HG03064 (cell line): ENCODE results near the gene ZNF385B.
A peak's percentile ranks its signal among the peaks of the same experiment; 100 is the strongest.

Source experiments
- ATAC-seq: cut with Tn5 transposase; IDR thresholded peaks from one replicate; pipeline ENCODE4 v1.9.1; 2021; ENCODE audit warnings: low read depth; ENCODE audit not compliant: unreplicated experiment

The ZNF385B gene

GRCh38 chr2:179422037-179422643, 439.3 kb downstream of the ZNF385B start:
- ATAC-seq: peak; percentile 73

DNA sequence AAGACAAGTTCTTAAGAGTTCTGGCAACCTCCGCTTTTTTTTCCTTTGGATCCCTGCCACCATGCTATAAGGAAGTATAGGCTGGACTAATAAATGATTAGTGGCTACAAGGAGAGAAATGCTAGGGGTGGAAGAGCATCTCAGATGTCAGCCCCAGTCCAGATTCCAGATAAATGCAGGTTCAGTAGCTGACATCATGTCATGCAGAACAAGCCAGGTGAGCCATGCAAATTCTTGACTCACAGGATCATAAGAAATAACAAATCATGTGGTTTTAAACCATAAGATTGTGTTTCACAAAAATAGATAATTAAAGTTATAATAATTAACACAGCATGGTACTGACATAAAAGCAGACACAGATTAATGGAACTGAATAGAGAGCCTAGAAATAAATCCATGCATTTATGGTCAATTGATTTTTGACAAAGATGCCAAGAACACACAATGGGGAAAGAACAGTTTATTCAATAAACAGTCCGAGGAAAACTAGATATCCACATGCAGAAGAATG, 443.9 kb downstream of the ZNF385B start:
- ATAC-seq: no peak

DNA sequence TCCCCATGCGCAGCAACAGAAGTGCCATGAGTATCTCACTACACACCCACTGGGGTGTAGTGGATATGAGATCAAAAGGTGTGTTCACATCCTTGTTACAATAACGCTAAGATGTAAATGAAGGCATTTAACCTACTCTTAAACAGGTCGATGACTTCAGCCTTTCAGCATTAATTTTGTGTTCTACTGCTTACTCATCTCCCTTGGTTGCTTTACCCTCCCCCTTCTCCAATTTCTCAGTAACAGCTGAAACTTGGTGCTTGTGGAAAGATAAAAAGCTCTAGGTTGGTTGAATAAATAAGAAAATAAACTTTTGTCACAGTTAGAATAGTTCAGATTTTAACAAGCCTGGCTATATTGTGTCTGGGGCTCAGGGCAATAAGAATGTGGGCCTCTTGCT, 449.3 kb downstream of the ZNF385B start:
- no peak for ATAC-seq

GRCh38 chr2:179410552-179411356, 450.7 kb downstream of the ZNF385B start:
- ATAC-seq: no peak

DNA sequence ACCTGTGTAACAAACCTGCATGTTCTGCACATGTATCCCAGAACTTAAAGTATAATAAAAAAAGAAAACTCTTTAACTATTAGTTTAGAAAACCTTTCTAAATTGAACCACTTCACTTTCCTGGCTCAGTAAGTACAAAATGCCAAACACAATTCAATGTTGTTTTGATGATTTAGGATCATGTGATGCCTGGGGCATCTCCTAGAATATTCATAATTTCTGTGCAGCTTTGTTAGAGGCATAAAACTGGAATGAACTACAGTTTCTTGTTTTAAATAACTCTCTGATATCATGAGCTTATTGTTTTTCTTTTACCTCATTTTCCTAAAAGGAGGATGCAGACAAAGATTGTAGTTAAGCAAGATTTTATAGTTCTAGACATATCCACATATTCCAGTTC, 457.8 kb downstream of the ZNF385B start:
- ATAC-seq: no peak

DNA sequence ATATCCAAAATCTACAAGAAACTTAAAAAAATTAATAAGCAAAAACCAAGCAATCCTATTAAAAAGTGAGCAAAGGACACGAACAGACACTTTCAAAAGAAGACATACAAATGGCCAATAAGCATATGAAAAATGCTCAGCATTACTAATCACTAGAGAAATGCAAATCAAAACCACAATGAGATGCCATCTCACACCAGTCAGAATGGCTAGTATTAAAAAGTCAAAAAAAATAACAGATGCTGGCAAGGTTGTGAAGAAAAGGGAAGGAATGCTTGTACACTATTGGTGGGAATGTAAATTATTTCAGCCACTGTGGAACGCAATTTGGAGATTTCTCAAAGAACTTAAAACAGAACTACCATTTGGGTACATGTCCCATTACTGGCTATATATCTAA, 467.9 kb downstream of the ZNF385B start:
- ATAC-seq: no peak
